HG03097 (cell line): ENCODE measurements around the gene RARG.
"Not testable (repeated sequence)": the region's sequence is repeated elsewhere in the genome, so short reads cannot be mapped to it uniquely, and the experiment has no call there.

ENCODE experiments used
- ATAC-seq: cut with Tn5 transposase; IDR thresholded peaks from one replicate; pipeline ENCODE4 v1.9.1; 2021; ENCODE audit not compliant: unreplicated experiment, low FRiP score

RARG gene

DNA sequence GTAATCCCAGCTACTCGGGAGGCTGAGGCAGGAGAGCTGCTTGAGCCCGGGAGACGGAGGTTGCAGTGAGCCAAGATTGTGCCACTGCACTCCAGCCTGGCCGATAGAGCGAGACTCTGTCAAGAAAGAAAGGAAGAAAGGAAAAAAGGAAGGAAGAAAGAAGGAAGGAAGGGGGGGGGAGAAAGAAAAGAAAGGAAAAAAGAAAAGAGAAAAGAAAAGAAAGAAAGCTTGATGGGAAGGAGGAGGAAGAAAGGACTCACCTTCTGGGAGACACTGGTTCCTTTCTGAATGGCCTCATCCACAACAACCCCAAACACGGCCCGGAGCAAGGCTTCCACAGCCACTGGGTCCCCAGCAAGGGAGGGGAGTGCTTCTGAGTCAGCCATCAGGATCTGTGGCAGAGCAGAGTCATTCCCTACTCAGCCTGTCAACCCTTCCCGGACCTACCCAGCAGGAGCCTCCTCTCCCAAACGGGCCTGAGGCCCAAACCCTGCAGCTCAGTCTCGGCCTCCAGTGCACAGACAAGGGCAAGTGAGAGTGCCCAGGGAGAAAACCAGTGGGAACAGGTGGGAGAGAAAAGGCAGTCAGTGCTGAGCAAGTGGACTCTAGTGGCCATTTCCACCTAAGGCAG lies 58.8 kb downstream of the RARG start:
- no peak for ATAC-seq

GRCh38 chr12:53172352-53172751 lies 59.7 kb downstream of the RARG start:
- no peak for ATAC-seq

DNA sequence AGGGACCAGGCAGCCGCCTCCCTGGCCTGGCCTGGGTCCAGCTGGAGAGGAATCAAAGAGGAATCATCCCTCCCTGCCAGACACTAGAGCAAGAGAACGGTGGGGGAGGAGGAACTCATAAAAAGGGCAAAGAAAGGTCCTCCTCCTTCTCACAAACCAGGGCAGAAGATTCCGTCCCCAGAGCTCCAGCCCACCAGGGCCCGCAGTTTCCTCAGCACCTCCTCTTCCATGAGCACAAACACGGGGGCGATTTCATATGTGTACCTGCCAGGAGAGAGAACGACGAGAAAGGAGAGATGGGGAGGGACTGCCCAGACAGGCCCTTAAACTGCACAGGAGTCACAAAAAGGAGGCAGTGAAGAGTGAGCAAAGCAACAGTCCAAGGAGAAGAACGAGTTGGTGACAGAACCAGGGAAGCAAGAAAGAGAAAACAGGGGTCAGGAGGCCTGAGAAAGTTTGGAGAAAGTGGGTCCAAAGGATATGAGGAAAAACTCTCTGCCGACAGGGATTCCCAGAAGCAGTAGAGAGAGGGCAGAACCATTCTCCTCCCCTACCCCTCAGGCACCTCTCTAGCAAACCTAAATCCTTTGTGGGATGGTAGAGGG lies 60.2 kb downstream of the RARG start:
- ATAC-seq: no peak

DNA sequence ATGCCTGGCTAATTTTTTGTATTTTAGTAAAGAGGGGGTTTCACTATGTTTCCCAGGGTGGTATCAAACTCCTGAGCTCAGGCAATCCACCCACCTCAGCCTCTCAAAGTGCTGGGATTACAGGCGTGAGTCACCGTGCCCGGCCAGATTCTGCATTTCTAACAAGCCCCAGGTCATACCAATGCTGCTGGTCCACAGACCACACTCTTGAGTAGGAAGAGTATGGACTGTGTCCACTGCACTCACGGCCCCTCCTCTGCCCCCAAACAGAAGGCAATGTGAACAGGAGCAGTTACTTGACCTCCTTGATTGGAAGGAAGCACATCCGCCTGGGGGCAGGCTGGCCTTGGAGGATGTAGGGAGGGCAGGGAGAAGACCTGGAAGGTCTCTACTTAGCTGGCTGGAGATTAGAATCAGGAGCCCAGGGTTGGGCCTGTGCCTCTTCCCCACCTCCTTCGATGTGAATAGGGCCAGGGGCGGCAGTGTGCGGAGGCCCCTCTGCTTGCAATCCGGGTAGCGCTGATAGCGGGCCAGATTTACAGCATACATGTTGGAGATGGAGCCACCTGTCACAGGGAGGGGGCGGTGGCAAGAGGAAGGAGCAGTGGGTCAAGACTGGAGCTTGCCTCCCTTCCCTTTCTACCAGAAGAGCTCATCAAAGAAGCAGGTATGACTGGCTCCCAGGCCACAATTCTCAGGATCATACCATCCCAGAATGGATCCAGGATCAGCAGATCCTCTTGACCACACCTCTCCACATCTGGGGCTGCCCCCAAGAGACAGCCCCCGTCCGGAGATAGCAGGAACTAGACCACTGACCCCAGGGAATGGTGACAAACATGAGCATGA lies 60.9 kb downstream of the RARG start:
- ATAC-seq: no peak

GRCh38 chr12:53170215-53170614 lies 61.8 kb downstream of the RARG start:
- ATAC-seq: no peak

- ATAC-seq: no peak
These were observed 62.4 kb downstream of the RARG start for GRCh38 chr12:53169644-53170043.

DNA sequence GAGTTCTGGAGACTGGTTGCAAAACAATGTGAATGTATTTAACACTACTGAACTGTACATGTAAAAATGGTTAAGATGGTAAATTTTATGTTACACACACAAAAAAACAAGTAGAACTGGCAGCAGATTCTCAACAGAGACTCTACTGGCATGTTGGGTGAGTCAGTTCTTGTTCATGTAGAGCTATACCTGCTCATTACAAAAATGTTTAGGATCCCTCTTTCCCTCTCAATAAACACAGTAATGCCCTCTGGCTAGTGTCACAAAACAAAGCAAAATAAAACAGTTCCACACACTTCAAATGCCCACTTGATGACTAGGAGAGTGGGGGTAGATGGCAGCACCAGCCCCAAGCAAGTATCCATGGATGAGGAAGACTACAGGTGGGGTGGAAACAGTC lies 65.2 kb downstream of the RARG start:
- no peak for ATAC-seq

- ATAC-seq: not testable (repeated sequence)
These were observed 69.0 kb downstream of the RARG start for GRCh38 chr12:53163008-53163407.

DNA sequence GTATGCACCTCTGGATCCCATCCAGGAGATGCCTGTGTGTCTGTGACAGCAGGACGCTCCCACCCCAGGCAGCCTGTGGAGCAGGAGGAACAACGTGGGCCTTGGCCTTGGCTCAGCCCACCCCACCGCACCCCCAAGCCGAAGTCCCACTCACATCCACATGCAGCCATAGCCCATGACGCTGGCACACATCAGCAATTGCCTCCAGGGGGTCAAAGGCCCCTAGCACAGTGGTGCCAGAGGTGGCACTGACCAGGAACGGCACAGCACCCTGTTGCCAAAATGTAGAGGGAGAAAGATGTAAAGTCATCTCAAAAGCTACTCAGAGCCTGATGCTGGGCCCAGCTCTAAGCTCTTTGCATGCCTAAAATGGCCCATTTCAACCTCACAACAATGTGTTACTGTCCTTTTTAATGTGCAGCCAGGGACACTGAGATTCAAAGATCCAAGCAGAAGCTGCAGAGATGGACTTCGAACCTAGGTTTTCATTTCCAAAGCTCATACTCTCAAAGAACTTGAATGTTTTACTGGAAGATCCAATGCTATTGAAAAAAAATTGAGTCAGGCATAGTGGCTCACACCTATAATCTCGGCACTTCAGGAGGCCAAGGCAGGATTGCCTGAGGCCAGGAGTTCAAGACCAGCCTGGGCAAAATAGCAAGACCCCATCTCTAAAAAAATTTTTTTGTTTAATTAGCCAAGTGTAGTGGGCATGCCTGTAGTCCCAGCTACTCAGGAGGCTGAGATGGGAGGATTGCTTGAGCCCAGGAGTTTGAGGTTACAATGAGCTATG lies 70.7 kb downstream of the RARG start:
- no peak for ATAC-seq

- ATAC-seq: no peak
These were observed 71.3 kb downstream of the RARG start for GRCh38 chr12:53160673-53161072.
